Astrocyte (in vitro differentiated cells and primary cell): ENCODE data around the gene UBL4A. TPM values are rescaled to one million over a fixed set of nuclear protein-coding genes. Genes with fewer than 3 reads are reported as not detected.
A peak's percentile ranks its signal among the peaks of the same experiment; 100 is the strongest.

Source experiments
- DNase-seq: peaks from one replicate; pipeline ENCODE4 v3.0.0-alpha.2; 2010; ENCODE audit warnings: low read depth
- FAIRE-seq: peaks from 2 replicates; lab custom pipeline; 2011; peaks lifted over from hg19 to GRCh38; lab: Jason Lieb, UNC
- H2AFZ ChIP-seq: 2 replicates; pipeline ENCODE4 v1.6.0; 2012; ENCODE audit warnings: low read depth, low read length, inconsistent platforms
- H3K27ac ChIP-seq: 2 replicates; pipeline ENCODE4 v1.5.1; 2011; ENCODE audit warnings: low read depth, low read length, inconsistent platforms
- H3K27me3 ChIP-seq: 2 replicates; pipeline ENCODE4 v1.6.0; 2011; ENCODE audit warnings: low read length, inconsistent platforms; ENCODE audit not compliant: insufficient read depth
- H3K36me3 ChIP-seq: 2 replicates; pipeline ENCODE4 v1.5.1; 2011; ENCODE audit warnings: low read length, inconsistent platforms; ENCODE audit not compliant: insufficient read depth
- H3K4me1 ChIP-seq: 2 replicates; pipeline ENCODE4 v1.5.1; 2011; ENCODE audit warnings: low read length, inconsistent platforms; ENCODE audit not compliant: insufficient read depth
- H3K4me2 ChIP-seq: 2 replicates; pipeline ENCODE4 v1.6.0; 2012; ENCODE audit warnings: low read length, inconsistent platforms
- H3K4me3 ChIP-seq: 2 replicates; pipeline ENCODE4 v1.5.1; 2011; ENCODE audit warnings: low read depth, mild to moderate bottlenecking, low read length, inconsistent platforms; ENCODE audit not compliant: insufficient read depth
- H3K79me2 ChIP-seq: 2 replicates; pipeline ENCODE4 v1.6.0; 2012; ENCODE audit warnings: mild to moderate bottlenecking, low read length, inconsistent platforms; ENCODE audit not compliant: insufficient read depth
- H3K9ac ChIP-seq: 2 replicates; pipeline ENCODE4 v1.6.0; 2012; ENCODE audit warnings: mild to moderate bottlenecking, low read length, inconsistent platforms
- H3K9me3 ChIP-seq: 2 replicates; pipeline ENCODE4 v1.5.1; 2012; ENCODE audit warnings: low read depth, mild to moderate bottlenecking, low read length, inconsistent platforms; ENCODE audit not compliant: insufficient read depth
- H4K20me1 ChIP-seq: 2 replicates; pipeline ENCODE4 v1.6.0; 2012; ENCODE audit warnings: low read length, inconsistent platforms; ENCODE audit not compliant: insufficient read depth
- H3K27ac Mint-ChIP-seq: one replicate; pipeline ENCODE4 v1.8.0; 2021; ENCODE audit warnings: mild to moderate bottlenecking, mixed read lengths; ENCODE audit not compliant: unreplicated experiment
- H3K27me3 Mint-ChIP-seq: one replicate; pipeline ENCODE4 v1.8.0; 2021; ENCODE audit warnings: low read depth, mixed read lengths; ENCODE audit not compliant: unreplicated experiment
- H3K36me3 Mint-ChIP-seq: one replicate; pipeline ENCODE4 v1.8.0; 2021; ENCODE audit warnings: low read depth, mixed read lengths; ENCODE audit not compliant: unreplicated experiment
- H3K4me1 Mint-ChIP-seq: one replicate; pipeline ENCODE4 v1.8.0; 2021; ENCODE audit warnings: low read depth, mixed read lengths; ENCODE audit not compliant: unreplicated experiment
- H3K4me3 Mint-ChIP-seq: one replicate; pipeline ENCODE4 v1.8.0; 2021; ENCODE audit warnings: mild to moderate bottlenecking, moderate library complexity, mixed read lengths; ENCODE audit not compliant: unreplicated experiment
- H3K9me3 Mint-ChIP-seq: one replicate; pipeline ENCODE4 v1.8.0; 2021; ENCODE audit warnings: mild to moderate bottlenecking, mixed read lengths; ENCODE audit not compliant: unreplicated experiment
- EZH2 ChIP-seq: IDR thresholded peaks from 2 replicates; pipeline ENCODE4 v1.6.1; 2012; ENCODE audit warnings: mild to moderate bottlenecking, low read length, inconsistent platforms; ENCODE audit not compliant: insufficient read depth
- total RNA-seq: library from RNA; stranded (reverse); gene quantifications from 2 replicates; pipeline ENCODE4 v1.2.1, GENCODE V29; 2021
- TF ChIP-seq, protein P1 (sequence below): IDR thresholded peaks from 2 replicates; pipeline ENCODE4 v1.5.1; 2011; ENCODE audit warnings: low read depth, mild to moderate bottlenecking, inconsistent platforms, low read length, moderate library complexity; ENCODE audit not compliant: insufficient read depth

The UBL4A gene
- total RNA-seq, 1 donor from 2014 or later: 25.8 TPM

DNA sequence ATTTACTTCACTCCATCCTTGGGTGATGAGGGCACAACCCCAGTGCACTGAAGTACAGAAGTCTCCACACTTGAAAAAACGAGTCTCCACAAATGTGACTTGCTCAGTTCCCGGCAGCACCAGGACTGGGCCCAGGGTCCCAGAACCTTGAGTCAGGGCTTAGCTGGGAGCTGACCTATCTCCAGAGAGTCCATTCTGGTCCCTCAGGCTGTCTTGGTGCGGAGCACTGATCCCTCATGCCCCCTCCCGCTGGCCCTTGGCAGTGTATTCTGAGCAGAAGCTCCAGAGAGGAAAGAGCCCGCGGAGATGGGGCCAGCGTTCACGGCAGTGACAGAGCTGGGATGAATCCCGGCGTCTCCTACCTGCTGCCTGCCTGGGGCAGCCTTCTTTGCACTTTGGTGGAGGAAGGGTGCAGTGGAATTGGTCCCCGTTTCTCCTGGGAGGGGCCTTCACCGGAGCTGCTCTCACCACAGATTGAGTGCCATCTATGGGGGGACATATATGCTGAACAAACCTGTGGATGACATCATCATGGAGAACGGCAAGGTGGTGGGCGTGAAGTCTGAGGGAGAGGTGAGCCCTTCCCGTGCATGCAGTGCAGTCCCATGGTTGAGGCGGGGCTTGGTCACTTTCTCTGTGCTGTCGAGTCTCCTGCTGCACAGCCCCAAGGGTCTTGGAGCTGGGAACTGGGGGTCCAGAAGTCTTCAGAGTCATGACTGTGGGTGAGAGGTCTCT is 45.6 kb downstream of the UBL4A start:
- FAIRE-seq (no peak), DNase-seq (no peak)
- no peaks in the 10 kb centered on the region for H3K9me3 Mint-ChIP-seq

DNA sequence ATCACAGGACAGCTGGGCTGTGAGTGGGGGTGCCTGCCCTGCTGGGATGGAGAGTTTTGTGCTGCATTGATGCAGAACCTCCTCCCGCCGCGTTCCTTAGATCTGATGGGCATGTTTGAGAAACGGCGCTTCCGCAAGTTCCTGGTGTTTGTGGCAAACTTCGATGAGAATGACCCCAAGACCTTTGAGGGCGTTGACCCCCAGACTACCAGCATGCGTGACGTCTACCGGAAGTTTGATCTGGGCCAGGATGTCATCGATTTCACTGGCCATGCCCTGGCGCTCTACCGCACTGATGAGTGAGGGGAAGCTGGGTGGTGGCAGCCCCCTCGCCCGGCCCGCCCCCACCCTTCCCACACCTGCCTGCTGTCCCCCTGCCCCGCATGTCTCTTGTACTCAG is 46.6 kb downstream of the UBL4A start:
- peaks cover 4% of the 10 kb centered on the region for H3K36me3 ChIP-seq
- no peaks in the 10 kb centered on the region for H3K9me3 Mint-ChIP-seq
- H3K27me3 Mint-ChIP-seq: no peaks in the 10 kb centered on the region
- peaks cover 54% of the 10 kb centered on the region for H3K79me2 ChIP-seq
- FAIRE-seq: no peak
- H3K27ac Mint-ChIP-seq: no peak overlapping the region
- H3K36me3 Mint-ChIP-seq: peaks cover 1% of the 10 kb centered on the region
- no peak overlapping the region for H2AFZ ChIP-seq
- peaks cover 12% of the 10 kb centered on the region for H3K4me1 ChIP-seq
- H3K4me2 ChIP-seq: no peak overlapping the region
- no peak overlapping the region for H3K4me3 Mint-ChIP-seq
- no peak for TF ChIP-seq EZH2
- TF ChIP-seq, protein P1, sequence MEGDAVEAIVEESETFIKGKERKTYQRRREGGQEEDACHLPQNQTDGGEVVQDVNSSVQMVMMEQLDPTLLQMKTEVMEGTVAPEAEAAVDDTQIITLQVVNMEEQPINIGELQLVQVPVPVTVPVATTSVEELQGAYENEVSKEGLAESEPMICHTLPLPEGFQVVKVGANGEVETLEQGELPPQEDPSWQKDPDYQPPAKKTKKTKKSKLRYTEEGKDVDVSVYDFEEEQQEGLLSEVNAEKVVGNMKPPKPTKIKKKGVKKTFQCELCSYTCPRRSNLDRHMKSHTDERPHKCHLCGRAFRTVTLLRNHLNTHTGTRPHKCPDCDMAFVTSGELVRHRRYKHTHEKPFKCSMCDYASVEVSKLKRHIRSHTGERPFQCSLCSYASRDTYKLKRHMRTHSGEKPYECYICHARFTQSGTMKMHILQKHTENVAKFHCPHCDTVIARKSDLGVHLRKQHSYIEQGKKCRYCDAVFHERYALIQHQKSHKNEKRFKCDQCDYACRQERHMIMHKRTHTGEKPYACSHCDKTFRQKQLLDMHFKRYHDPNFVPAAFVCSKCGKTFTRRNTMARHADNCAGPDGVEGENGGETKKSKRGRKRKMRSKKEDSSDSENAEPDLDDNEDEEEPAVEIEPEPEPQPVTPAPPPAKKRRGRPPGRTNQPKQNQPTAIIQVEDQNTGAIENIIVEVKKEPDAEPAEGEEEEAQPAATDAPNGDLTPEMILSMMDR: no peak
- H3K27me3 ChIP-seq: no peaks in the 10 kb centered on the region
- H3K9me3 ChIP-seq: no peaks in the 10 kb centered on the region
- DNase-seq: no peak
- no peak overlapping the region for H3K4me3 ChIP-seq
- peaks cover 43% of the 10 kb centered on the region for H4K20me1 ChIP-seq
- H3K4me1 Mint-ChIP-seq: no peaks in the 10 kb centered on the region
- no peak overlapping the region for H3K9ac ChIP-seq
- H3K27ac ChIP-seq: no peak overlapping the region

More for the DNA sequence above, 45.6 kb downstream of the UBL4A start:
- Mint-ChIP-seq H3K36me3 (peaks cover 1% of the 10 kb centered on the region), H3K27ac (peak overlapping the region; percentile 53), H3K27me3 (no peaks in the 10 kb centered on the region), H3K4me1 (no peaks in the 10 kb centered on the region), H3K4me3 (no peak overlapping the region)
- no peak overlapping the region for H3K9ac ChIP-seq
- TF ChIP-seq EZH2: no peak
- TF ChIP-seq, protein P1: no peak
- H3K36me3 ChIP-seq: peaks cover 4% of the 10 kb centered on the region
- peaks cover 63% of the 10 kb centered on the region for H3K79me2 ChIP-seq
- H3K4me1 ChIP-seq: peaks cover 21% of the 10 kb centered on the region
- H3K27me3 ChIP-seq: no peaks in the 10 kb centered on the region
- no peak overlapping the region for H3K4me2 ChIP-seq
- no peaks in the 10 kb centered on the region for H3K9me3 ChIP-seq
- H2AFZ ChIP-seq: no peak overlapping the region
- H3K4me3 ChIP-seq: no peak overlapping the region
- H3K27ac ChIP-seq: no peak overlapping the region
- H4K20me1 ChIP-seq: peaks cover 51% of the 10 kb centered on the region
